Measurements from ENCODE around the gene GIPR.
A peak's percentile ranks its signal among the peaks of the same experiment; 100 is the strongest.

DNA sequence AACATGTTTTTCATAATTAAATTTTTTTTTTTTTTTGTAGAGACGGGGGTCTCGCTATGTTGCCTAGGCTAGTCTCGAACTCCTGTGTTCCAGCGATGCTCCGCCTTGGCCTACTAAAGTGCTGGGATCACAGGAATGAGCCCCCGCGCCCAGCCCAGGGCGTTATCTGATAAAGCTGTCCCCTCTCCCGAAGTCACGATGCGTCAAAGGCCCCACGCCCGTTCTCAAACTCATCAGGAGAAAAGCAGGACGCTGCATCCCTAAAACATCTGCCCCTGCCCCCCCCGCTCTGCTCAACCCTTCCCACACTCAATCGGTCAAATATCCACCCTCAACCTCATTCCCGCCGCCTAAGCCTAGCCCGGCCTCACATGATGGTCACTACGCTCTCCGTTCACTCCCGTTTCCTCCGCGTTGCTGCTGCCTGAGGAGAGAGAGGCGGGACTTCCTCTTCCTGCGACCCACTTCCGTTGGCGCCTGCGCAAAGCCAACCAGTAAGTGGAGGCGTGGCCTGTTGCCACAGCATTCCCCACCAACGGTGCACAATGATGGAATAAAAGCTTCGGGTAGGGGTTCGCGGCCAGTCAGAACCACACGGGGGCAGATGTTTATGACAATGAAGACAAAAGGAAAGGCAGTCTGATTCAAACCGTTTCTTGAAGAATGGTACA, 23.6 kb downstream of the GIPR start, which contains the start of gene SNRPD2:
- TF ChIP-seq ZNF8 (CRISPR knock-in tag; IDR thresholded peaks at IDR 0.05) (no peak), ARNTL (CRISPR knock-in tag; IDR thresholded peaks at IDR 0.05; ENCODE audit: borderline replicate concordance, low read depth) (no peak), RARB (CRISPR knock-in tag; IDR thresholded peaks at IDR 0.05) (no peak), ZNF565 (CRISPR knock-in tag; conservative IDR thresholded peaks at IDR 0.05; ENCODE audit: low read depth) (no peak), OSR1 (CRISPR knock-in tag; IDR thresholded peaks at IDR 0.05) (no peak), BACH2 (CRISPR knock-in tag; IDR thresholded peaks at IDR 0.05; ENCODE audit: borderline replicate concordance) (no peak), PPARA (CRISPR knock-in tag; IDR thresholded peaks at IDR 0.05; ENCODE audit: borderline replicate concordance) (no peak), ZC3H10 (CRISPR knock-in tag; IDR thresholded peaks at IDR 0.05) (no peak), ISL1 (CRISPR knock-in tag; IDR thresholded peaks at IDR 0.05) (no peak)
- TF ChIP-seq, protein P1, sequence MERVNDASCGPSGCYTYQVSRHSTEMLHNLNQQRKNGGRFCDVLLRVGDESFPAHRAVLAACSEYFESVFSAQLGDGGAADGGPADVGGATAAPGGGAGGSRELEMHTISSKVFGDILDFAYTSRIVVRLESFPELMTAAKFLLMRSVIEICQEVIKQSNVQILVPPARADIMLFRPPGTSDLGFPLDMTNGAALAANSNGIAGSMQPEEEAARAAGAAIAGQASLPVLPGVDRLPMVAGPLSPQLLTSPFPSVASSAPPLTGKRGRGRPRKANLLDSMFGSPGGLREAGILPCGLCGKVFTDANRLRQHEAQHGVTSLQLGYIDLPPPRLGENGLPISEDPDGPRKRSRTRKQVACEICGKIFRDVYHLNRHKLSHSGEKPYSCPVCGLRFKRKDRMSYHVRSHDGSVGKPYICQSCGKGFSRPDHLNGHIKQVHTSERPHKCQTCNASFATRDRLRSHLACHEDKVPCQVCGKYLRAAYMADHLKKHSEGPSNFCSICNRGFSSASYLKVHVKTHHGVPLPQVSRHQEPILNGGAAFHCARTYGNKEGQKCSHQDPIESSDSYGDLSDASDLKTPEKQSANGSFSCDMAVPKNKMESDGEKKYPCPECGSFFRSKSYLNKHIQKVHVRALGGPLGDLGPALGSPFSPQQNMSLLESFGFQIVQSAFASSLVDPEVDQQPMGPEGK (CRISPR knock-in tag; IDR thresholded peaks at IDR 0.05; ENCODE audit: borderline replicate concordance): 0 out of 2 replicates have a peak, but pooled peaks have one; percentile 27

All from SK-N-SH treated with all-trans-retinoic acid at 6 μM for 48 hours (cell line).